CD4-positive, alpha-beta T cell treated with Interleukin-6 for 4 hours (primary cell): ENCODE measurements around the gene CDC16.
"Not testable (repeated sequence)": the region's sequence is repeated elsewhere in the genome, so short reads cannot be mapped to it uniquely, and the experiment has no call there.

ENCODE experiments used
- DNase-seq: peaks from one replicate; pipeline ENCODE4 v3.0.0-alpha.2; 2020; ENCODE audit warnings: mixed read lengths

Gene CDC16, protein sequence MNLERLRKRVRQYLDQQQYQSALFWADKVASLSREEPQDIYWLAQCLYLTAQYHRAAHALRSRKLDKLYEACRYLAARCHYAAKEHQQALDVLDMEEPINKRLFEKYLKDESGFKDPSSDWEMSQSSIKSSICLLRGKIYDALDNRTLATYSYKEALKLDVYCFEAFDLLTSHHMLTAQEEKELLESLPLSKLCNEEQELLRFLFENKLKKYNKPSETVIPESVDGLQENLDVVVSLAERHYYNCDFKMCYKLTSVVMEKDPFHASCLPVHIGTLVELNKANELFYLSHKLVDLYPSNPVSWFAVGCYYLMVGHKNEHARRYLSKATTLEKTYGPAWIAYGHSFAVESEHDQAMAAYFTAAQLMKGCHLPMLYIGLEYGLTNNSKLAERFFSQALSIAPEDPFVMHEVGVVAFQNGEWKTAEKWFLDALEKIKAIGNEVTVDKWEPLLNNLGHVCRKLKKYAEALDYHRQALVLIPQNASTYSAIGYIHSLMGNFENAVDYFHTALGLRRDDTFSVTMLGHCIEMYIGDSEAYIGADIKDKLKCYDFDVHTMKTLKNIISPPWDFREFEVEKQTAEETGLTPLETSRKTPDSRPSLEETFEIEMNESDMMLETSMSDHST

DNA sequence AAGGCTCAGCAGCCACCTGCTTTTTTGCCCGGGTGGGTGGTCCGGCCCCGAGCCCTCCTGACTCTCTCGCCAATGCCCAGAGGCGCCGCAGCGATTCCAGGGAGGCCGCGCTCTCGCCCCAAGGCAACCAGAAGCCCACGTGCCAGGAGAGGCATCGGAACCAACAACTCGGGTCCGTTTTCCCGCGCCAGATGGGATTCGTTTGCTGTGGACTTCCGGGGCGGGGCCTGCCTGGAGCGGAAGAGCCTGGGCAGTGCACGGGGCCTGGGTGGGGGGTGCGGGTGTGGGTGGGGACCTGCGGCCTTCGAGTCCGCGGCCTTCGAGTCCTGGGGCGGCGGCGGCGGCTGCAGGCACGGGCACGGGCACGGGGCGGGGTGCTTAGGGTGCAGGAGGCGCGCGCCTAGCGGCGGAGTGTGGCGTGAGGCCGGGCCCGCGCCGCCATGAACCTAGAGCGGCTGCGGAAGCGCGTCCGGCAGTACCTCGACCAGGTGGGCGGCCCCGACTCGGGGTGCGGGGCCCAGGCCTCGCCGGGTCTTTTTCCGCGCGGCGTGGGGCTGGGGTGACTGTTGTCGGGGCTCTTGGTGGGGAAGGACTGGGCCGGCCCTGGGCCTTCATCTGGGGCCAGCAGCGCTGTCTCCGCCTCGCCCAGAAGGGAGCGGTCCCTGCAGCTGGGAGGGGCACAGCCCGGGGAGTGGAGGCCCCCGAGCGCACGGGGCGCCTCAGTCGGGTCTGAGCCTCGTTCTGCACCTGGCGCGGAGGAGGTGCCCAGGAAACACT lies at the start of gene CDC16:
Gene CDC16 (plus strand): TSS at position 253 of the 777 bp plus-strand sequence. CDS start 188 bp downstream, at position 441.
- peak; percentile 92 for DNase-seq

DNA sequence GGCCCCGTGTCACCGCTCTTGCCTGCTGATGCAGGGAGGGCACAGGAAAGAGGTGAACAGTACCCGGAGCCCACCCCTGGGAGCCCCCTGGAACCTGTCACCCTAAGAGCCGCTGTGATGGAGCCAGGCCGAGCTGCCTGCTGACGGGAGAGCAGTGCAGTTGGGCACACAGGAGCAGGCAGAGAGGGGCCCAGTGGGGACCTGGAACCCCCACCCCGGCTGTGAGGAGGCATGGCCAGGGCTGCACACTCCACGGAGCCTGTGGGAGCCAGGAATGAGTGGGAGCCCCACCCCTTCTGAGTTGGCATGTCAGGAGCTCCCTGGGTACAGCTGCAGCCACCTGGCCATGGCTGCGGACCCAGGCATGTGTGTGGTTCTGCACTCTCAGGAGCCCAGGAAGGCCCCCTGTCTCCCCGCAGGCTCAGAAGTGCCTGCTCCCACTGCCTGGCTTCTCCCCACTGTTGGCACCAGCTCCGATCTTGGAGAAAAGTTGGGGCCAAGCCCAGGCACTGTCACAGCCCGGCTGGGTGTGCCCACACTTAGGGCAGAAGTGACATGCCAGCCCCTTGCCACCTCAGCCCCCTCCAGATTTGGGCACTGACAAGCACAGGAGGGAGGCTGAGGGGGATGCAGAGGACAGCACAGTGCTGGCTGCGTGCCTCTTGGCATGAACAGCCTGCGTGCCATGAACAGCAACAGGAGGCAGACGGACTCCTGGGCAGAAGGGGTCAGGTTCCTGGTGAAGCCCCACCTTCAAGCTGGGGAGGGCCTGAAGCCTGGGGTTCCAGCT lies 49.3 kb upstream of the CDC16 start:
- no peak for DNase-seq

DNA sequence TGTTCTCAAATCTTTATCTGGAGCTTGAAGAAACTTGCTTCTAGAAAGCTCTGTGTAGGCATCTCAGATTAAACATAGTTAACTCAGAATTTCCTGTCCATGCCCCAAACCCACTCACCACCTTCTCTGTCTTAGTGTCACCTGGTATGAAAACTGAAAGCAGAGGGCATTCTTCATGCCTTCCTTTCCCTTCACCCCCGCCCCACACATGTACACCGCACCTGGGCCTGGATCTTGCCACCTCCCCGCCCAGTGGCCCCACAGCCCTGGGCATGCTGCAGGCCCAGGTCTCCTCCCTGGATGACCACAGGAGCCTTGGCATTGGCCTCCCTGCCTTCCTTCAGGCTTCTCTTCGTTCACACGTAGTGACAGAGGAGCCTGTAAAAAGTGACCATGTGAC lies 39.8 kb upstream of the CDC16 start:
- peak; percentile 10 for DNase-seq

DNA sequence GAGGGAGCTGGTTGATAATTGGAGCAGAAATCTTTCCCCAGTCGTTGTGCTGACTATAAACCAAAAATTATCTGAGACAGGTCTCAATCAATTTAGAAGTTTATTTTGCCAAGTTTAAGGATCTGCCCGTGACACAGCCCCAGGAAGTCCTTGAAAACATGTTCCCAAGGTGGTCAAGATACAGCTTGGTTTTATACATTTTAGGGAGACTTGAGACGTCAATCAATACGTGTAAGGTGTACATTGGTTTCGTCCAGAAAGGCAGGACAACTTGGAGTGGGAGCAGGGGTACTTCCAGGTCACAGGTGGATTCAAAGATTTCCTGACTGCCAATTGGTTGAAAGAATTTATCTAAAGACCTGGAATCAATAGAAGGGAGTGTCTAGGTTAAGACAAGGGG lies 38.1 kb upstream of the CDC16 start:
- DNase-seq, result no peak

DNA sequence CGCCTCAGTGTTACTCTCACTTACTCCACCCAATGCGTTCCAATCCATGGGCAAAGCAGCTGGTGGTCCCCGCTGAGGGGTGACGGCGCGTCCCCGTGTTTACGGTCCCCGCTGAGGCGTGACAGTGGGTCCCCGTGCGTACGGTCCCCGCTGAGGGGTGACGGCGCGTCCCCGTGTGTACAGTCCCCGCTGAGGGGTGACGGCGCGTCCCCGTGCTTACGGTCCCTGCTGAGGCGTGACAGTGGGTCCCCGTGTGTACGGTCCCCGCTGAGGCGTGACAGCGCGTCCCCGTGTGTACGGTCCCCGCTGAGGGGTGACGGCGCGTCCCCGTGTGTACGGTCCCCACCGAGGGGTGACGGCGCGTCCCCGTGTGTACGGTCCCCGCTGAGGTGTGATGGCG lies 36.1 kb upstream of the CDC16 start:
- DNase-seq, result no peak

DNA sequence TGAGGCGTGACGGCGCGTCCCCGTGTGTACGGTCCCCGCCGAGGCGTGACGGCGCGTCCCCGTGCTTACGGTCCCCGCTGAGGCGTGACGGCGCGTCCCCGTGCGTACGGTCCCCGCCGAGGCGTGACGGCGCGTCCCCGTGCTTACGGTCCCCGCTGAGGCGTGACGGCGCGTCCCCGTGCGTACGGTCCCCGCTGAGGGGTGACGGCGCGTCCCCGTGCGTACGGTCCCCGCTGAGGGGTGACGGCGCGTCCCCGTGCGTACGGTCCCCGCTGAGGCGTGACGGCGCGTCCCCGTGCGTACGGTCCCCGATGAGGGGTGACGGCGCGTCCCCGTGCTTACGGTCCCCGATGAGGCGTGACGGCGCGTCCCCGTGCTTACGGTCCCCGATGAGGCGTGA lies 35.2 kb upstream of the CDC16 start:
- not testable (repeated sequence) for DNase-seq

DNA sequence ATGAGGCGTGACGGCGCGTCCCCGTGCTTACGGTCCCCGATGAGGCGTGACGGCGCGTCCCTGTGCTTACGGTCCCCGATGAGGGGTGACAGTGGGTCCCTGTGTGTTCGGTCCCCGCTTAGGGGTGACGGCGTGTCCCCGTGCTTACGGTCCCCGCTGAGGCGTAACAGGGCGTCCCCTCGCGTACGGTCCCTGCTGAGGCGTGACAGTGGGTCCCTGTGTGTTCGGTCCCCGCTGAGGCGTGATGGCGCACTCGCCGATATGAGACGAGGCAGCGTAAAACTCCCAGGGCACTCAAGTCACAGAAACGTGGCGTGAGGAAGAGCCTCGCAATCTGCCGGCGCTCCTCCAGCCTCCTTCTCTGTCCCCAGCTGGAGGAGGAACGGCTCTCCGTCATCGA lies 34.7 kb upstream of the CDC16 start:
- DNase-seq, result peak; percentile 36

DNA sequence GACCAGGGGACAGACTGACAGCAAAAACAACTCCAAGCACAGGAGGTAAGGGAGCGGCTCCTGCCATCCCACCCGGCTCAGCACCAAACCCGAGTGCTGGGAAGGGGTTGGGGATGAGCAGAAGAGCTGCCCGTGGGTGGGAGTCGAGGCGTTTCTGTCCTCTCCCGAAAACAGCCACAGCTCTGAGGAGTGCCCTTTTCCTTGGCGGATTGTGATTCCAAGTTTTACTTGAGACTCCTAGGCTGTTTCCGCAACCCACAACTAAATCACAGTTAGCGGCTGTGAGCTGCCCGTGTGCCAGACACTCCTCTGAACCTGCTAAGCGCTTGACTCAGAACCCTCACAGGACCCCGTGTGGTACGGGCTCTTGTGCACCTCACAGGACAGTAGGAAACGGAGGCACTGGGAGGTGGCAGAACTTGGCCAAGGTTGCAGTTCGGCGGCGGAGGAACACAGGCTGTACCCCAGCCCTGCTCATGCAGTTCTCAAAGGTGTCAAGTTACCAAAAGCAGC lies 34.2 kb upstream of the CDC16 start:
- DNase-seq, result no peak

DNA sequence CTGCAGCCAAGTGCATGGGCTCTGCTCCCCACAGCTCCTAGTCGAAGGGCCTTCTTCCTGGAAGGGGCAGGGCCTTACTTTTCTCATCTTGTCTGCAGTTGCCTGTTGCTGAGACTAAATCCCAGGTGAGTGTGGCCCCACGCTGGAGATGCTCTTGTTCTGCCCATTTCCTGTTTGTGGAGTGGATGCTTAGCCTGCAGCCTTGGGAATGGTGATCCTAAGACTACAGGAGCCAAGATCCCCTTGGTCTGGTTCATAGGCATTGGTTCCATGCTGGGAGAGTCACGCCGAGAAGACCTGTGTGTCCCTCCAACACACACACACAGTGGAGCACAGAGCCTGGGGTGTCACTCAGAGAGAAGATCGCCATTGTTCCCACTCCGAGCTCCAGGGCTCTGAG lies 32.1 kb upstream of the CDC16 start:
- no peak for DNase-seq

DNA sequence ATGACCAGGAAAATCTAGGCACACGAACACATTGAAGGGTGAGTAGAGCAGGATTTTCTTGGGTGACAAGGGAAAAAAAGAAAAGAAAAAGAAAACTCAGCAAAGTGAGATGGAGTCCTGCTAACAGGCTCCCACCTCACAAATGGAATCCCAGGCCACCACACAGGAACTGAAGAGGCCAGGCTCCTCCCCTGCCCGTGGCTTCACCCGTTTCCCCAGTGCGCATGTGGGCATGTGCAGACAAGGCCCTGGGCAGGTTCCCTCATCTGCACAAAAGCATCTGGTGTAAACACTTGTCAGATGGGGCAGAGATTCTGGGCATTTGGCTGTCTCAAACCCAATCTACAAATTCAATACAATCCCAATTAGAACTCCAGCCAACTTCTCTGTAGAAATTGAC lies 31.2 kb upstream of the CDC16 start:
- peak; percentile 66 for DNase-seq

DNA sequence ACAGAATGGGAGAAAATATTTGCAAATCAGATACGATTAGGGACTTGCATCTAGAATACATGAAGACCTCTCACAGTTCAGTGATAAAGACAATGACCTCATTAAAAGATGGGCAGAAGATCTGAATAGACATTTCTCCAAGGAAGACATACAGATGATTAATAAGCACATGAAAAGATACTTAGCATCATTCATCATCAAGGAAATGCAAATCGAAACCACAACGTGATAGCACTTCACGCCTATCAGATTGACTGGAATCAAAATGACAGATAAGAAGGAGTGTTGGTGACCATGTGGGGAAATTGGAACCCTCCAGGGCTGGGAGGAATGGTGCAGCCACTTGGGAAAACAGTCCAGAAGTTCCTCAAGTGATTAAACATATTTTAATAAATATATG lies 29.8 kb upstream of the CDC16 start:
- DNase-seq, result no peak

DNA sequence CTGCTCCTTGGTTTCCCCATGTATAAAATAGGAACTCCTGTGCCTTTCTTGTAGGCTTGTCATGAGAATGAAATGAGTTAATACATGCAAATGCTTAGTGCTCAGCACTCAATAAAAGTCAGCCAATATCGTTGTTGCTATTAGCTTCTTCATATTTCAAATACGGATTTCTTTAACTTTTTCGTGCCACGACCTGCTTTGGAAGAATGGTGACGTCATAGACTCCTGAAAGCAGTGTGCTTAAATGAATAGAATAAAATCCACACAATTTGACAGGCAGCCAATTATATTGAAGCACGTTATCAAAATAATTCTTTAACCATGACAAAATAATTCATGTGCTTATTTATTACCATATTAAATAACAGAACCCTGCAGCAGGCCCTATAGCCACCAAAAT lies 26.6 kb upstream of the CDC16 start:
- DNase-seq, result no peak

DNA sequence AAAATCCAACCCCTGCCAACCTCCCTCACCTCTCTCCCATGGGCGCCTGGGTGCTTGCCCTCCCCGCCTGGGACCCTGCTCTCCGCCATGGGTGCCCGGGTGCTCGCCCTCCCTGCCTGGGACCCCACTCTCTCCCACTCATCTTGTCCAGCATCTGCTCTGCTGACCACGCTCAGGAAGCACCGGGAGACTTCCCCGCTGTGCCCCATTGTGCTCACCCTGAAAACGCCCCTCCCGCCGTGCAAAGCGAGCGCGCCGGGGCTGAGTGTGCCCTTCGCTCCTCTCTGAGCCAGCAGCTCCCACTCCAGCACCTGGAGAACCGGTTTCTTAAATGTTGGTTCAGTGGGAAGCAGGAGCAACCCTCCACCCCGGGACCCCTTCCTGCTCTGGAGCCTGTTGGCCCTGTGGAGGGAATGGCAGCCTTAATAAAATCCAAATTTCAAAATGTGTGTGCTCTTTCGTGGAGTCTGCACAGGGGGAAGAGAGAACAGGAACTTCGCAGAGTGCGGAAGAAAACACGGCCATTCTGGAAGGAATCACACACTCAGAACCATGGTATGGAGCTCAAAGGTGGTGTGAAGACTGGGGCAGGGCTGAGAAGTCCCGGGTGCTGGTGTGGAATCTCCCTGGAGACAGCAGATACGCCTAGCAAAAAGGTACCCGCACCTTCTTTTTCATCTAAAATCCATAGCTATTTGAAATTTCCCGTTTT lies 23.1 kb upstream of the CDC16 start:
- no peak for DNase-seq

DNA sequence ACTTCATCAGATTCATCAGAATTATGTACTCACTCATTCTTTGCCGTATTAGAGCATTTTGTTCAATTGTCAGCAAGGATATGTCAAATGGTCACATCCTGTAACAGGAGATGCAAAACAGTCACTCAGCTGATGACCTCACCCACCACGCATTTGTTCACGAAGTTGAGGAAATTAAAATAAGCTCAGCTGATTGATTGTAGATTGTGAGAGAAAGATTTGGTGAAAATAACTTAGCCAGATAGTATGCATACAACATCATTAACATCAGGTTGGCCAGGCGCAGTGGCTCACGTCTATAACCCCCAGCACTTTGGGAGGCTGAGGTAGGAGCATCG lies 22.6 kb upstream of the CDC16 start:
- DNase-seq, result no peak

DNA sequence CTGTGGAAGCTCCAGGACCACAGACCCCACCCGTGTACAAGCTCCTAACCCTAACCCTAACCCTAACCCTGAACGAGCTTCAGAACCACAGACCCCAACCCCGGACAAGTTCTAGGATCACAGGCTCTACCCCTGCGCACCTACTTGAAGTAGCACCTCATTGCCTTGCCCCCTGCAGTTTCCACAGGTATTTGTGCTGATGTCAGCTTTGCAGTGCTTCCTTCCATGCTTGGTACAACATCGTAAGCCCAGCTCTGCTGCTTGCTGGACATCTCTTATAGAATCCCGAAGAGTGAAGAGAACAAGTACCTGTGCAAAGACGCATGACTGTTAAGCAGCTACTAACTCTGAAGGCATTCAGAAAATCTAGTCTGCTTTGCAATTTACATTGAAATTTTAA lies 20.7 kb upstream of the CDC16 start:
- no peak for DNase-seq

DNA sequence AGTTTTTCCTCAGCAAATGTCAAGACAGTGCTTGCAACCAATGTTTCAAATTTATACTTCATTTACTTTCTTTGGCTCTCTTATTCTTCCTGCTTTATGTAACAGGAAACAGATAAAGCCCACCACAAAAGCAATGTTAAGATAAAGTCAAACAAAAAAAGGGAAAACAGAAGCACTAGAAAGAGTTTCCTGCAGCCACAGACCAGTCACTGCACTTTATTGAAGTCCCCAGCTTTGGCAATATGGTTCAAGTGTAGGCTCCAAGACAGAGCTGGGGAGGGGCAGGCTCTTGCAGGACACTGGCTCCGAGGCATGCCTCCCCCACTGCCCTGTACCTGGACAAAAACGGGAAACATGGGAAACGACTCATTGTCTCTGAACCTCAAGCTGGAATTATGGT lies 15.3 kb upstream of the CDC16 start:
- no peak for DNase-seq

DNA sequence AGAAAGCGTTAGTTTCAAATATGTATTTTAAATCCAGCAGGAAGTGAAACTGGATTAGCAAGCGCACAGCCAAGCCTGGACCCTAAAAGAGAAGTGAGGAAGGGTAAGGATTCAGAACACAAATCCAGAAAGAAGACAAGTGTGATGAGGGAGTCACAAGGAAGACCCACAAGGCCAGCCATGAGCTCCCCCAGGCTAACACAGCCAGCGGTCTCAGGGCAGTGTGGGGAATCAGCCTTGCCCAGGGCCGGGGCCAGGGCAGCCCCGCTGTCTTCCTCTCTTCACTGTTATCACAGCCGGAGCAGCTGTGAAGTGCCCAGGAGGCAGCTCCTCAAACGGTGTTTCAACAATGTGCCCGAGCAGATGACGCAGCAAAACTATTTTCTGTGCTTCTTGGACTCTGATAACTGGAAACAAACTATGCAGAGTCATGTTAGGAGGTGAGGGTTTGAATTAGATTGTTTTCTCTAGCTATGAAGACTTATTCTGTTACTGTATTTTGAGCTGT lies 12.2 kb upstream of the CDC16 start:
- DNase-seq, result no peak

DNA sequence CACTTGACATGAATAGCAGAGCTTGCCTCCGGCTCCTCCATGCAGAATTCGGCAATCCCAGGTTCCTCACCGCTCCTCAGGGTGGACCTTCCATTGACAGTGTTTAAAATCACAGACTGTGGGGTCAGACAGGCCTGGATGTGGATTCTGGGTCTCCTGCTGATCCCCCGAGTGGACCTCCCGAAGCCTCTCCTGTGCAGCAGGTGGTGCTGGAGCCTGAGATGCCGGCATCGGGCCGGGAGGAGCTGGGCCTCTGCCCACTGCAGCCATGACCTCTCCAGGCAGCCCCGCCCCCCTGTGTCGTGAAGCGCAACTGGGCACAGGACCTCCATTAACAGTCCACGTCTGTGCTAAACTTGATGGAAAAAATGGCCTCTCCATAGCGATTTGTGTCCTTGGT lies 10.5 kb upstream of the CDC16 start:
- no peak for DNase-seq

DNA sequence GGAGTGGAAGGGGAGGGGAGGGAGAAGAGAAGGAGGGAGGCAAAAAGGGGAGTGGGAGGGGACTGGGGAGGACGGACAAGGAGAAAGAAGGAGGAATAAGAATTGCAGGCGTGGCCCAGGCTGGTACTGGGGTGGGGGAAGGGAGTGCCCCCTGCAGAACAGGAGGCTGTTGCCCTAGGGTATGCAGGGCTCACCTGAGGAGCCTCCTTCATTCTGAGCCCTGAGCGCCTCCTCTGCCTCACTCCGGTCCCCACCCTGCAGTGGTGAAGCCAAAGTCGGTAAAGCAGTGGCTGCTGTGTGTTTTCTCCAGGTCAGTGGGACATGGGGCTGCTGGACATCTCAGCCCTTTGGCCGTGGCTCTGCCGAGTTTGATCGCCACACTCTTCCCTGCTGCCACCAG lies 9.1 kb upstream of the CDC16 start:
- peak; percentile 33 for DNase-seq

DNA sequence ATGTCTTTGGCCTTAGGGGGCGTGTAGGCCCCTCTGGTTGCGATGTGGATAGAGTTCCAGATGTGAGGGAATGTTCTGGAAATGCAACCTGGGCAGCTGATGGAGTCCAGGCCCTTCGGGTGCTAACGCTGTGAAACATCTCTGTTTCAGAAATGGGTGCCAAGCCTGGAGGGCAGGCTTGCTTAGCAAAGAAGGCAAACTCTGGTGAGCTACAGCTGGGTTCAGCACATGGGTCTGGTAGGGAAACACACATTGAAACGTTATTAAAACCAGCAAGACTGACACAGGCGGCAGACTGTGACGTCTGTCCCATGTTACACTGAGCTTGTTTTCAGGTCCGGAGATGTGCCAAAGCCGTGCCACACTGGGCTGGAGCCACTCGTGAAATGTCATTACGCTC lies 8.6 kb upstream of the CDC16 start:
- peak; percentile 15 for DNase-seq

DNA sequence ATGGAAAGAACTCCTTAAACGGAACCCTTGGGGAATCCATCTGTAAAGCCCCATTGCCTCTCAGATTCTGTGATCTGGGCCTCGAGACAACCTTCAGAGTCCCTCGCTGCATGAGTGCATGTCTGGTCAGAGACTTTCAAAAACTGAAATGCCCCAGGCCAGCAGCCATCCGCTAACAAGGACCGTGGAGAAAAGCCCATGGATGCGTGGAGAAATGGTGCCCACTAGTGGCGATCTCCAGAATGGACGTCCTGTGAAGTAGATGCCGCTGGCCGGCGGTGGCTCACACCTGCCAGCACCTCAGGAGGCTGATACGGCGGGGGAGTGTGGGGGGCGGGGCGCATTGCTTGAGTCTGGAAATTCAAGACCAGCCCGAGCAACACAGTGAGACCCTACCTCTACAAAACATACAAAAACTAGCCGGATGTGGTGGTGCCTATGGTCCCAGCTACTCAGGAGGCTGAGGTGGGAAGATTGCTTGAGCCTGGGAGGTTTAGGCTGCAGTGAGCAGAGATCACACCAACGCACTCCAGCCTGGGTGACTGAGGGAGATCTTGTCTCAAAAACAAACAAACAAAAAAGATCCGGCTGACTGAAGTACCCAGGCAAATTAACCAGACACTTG lies 7.9 kb upstream of the CDC16 start:
- peak; percentile 89 for DNase-seq

DNA sequence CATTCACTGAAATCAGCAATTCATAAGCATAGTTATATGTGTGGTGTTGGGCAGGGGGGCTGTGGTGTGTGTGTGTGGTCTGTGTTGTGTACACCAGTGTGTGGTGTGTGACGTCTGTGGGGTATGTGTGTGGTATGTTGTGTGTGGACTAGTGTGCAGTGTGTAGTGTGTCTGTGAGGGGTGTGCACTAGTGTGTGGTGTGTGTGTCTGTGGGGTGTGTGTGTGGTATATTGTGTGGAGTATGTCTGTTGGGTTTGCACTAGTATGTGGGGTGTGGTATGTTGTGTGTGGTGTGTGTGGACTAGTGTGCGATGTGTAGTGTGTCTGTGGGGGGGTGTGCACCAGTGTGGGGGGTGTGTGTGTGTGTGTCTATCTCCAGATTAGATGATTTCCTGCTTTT lies 7.2 kb upstream of the CDC16 start:
- DNase-seq, result no peak
